Left ventricle myocardium inferior (tissue), 1 donor: ENCODE measurements around the gene TBC1D30. TPM values are rescaled to one million over a fixed set of nuclear protein-coding genes. Genes with fewer than 3 reads are reported as not detected.
"Not testable (repeated sequence)": the region's sequence is repeated elsewhere in the genome, so short reads cannot be mapped to it uniquely, and the experiment has no call there.

Source experiments
- DNase-seq: peaks from one replicate; pipeline ENCODE4 v3.0.0-alpha.2; 2020
- H3K27ac ChIP-seq: fragments of 200-600 bp; replicated peaks from 2 replicates; pipeline ENCODE4 v1.8.0; 2021
- H3K27me3 ChIP-seq: fragments of 200-600 bp; 2 replicates; pipeline ENCODE4 v1.8.0; 2021; ENCODE audit warnings: low read depth
- H3K36me3 ChIP-seq: fragments of 200-600 bp; 2 replicates; pipeline ENCODE4 v1.8.0; 2021
- H3K4me1 ChIP-seq: fragments of 200-600 bp; 2 replicates; pipeline ENCODE4 v1.8.0; 2021
- H3K4me3 ChIP-seq: fragments of 200-600 bp; 2 replicates; pipeline ENCODE4 v1.8.0; 2021; ENCODE audit warnings: mild to moderate bottlenecking, moderate library complexity
- H3K9me3 ChIP-seq: fragments of 200-600 bp; replicated peaks from 2 replicates; pipeline ENCODE4 v1.8.0; 2021
- intact Hi-C: fragments of 100-400 bp; cut with micrococcal nuclease; formaldehyde crosslinking; loops from one replicate; pipeline ENCODE4 v1.11.0; 2022
- long read RNA-seq: library from polyadenylated mRNA; unstranded; transcript quantifications from one replicate; pipeline ENCODE4 v2.0.0, GENCODE V29; 2021
- total RNA-seq: library from RNA; stranded (reverse); fragmentation: NEBNext Ultra II Directional; extraction: Animal tissue kit (Norgen Biotek cat#: 25700); gene quantifications from one replicate; pipeline ENCODE4 v1.2.1, GENCODE V29; 2021
- TF ChIP-seq, protein P1 (sequence below): fragments of 200-600 bp; IDR thresholded peaks from 2 replicates; pipeline ENCODE4 v1.8.0; 2021; ENCODE audit warnings: antibody characterized with exemption, mild to moderate bottlenecking, borderline replicate concordance
- donor health status: DM: no; HTN: yes; CAD: no; lungs with severe emphysema.

TBC1D30 gene
- total RNA-seq = 0.77 TPM
- long read RNA-seq, partial matches to known transcripts = 0 of 2 reads
- long read RNA-seq, other reads (novel, unspliced or antisense) = 2 of 2 reads

- Histone ChIP-seq H3K9me3 (peaks cover 10% of the 10 kb centered on the region), H3K36me3 (no peaks in the 10 kb centered on the region), H3K4me1 (peaks cover 28% of the 10 kb centered on the region), H3K27ac (no peak within 1 kb of the TSS), H3K27me3 (peaks cover 63% of the 10 kb centered on the region), H3K4me3 (peak within 1 kb of the TSS; percentile 67)
- no peak for DNase-seq
- TF ChIP-seq, protein P1, sequence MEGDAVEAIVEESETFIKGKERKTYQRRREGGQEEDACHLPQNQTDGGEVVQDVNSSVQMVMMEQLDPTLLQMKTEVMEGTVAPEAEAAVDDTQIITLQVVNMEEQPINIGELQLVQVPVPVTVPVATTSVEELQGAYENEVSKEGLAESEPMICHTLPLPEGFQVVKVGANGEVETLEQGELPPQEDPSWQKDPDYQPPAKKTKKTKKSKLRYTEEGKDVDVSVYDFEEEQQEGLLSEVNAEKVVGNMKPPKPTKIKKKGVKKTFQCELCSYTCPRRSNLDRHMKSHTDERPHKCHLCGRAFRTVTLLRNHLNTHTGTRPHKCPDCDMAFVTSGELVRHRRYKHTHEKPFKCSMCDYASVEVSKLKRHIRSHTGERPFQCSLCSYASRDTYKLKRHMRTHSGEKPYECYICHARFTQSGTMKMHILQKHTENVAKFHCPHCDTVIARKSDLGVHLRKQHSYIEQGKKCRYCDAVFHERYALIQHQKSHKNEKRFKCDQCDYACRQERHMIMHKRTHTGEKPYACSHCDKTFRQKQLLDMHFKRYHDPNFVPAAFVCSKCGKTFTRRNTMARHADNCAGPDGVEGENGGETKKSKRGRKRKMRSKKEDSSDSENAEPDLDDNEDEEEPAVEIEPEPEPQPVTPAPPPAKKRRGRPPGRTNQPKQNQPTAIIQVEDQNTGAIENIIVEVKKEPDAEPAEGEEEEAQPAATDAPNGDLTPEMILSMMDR = no peak
- intact Hi-C loops = no loop called here
Measured at GRCh38 chr12:64824500-64825142, at the start of gene TBC1D30. Gene TBC1D30 (plus strand): TSS chr12:64824647. CDS start chr12:64824880, 233 bp downstream.

GRCh38 chr12:64775147-64775736, 49.2 kb upstream of the TBC1D30 start:
- H3K4me1 ChIP-seq, H3K4me3 ChIP-seq, intact Hi-C loops, H3K36me3 ChIP-seq, H3K27me3 ChIP-seq, DNase-seq, H3K27ac ChIP-seq: not testable (repeated sequence)
- H3K9me3 ChIP-seq = peaks cover 42% of the 10 kb centered on the region

DNA sequence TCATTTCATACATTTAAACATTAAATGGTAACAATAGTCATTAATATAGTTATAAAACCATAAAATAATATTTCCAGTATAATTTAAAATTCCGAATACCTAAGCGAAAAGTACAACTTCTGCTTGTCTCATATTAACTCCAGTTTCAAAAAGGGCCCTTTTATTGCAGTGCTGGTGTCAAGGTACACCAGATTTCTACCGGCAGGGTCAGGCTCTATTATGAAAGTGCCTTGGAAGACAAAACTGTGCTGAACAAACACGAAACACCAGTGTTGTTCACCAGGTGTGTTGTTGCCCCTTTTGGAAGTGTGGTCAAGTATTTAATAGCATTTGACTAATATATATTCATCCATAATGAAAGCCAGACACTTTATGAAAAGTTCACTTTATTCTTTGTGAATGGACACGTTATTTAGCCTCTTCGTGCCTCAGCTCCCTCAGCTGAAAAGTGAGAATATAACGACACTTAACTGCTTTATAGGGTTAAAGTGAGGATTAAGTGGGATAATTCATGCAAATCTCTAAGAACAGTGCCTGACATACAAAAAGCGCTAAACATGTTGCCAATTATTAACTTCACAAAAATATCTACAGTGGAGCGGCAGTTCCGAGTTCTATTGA, 45.0 kb upstream of the TBC1D30 start:
- Histone ChIP-seq H3K27ac (no peak overlapping the region), H3K4me1 (peaks cover 24% of the 10 kb centered on the region)
- TF ChIP-seq, protein P1 = no peak

GRCh38 chr12:64780132-64780530, 44.3 kb upstream of the TBC1D30 start:
- TF ChIP-seq, protein P1 = no peak
- Histone ChIP-seq H3K4me3 (peak overlapping the region; percentile 79), H3K27ac (no peak overlapping the region), H3K36me3 (no peaks in the 10 kb centered on the region), H3K27me3 (peaks cover 35% of the 10 kb centered on the region), H3K9me3 (peaks cover 24% of the 10 kb centered on the region), H3K4me1 (peaks cover 24% of the 10 kb centered on the region)
- no peak for DNase-seq
- intact Hi-C loops = no loop called here

More for the DNA sequence above, 45.0 kb upstream of the TBC1D30 start:
- no peaks in the 10 kb centered on the region for H3K36me3 ChIP-seq
- DNase-seq = no peak
- H3K9me3 ChIP-seq = peaks cover 31% of the 10 kb centered on the region
- no peak overlapping the region for H3K4me3 ChIP-seq
- intact Hi-C loops = no loop called here
- peaks cover 29% of the 10 kb centered on the region for H3K27me3 ChIP-seq

GRCh38 chr12:64780531-64781279, 43.7 kb upstream of the TBC1D30 start:
- DNase-seq = peak; percentile 45

More at GRCh38 chr12:64780531-64781279, 43.7 kb upstream of the TBC1D30 start:
- intact Hi-C loops = no loop called here
- peaks cover 40% of the 10 kb centered on the region for H3K27me3 ChIP-seq
- no peak overlapping the region for H3K27ac ChIP-seq
- peak overlapping the region; percentile 79 for H3K4me3 ChIP-seq
- H3K36me3 ChIP-seq = no peaks in the 10 kb centered on the region
- H3K4me1 ChIP-seq = peaks cover 24% of the 10 kb centered on the region
- TF ChIP-seq, protein P1 = no peak
- H3K9me3 ChIP-seq = peaks cover 18% of the 10 kb centered on the region
